Measurements from ENCODE around the gene HOXB1.

Gene HOXB1

GRCh38 chr17:48567646-48568354 lies 37.0 kb upstream of the HOXB1 start:
- DNase-seq (ENCODE audit: low read depth in 2 of 2): no peak

DNA sequence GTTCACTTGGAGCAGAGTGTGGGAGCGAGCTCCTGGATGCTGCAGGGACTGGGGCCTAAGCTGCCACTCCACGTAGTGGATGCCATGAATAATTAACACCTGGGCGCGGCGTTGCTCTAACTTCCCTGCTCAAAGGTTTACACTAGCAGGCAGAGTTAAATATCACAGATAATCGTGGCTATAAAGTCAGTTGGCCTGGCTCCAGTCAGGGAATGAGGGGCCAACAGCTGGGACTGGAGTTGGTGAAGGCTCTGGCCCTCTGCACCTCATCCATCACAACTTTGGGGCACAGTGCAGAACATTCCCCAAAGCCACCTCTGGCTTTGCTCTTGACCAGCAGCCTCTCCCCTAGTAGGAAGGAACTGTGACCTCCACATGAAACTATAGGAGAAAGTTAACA lies 36.4 kb upstream of the HOXB1 start:
- DNase-seq (ENCODE audit: low read depth in 2 of 2): no peak

- no peak for DNase-seq (ENCODE audit: low read depth in 2 of 2)
These were observed 35.9 kb upstream of the HOXB1 start for GRCh38 chr17:48566717-48567116.

DNA sequence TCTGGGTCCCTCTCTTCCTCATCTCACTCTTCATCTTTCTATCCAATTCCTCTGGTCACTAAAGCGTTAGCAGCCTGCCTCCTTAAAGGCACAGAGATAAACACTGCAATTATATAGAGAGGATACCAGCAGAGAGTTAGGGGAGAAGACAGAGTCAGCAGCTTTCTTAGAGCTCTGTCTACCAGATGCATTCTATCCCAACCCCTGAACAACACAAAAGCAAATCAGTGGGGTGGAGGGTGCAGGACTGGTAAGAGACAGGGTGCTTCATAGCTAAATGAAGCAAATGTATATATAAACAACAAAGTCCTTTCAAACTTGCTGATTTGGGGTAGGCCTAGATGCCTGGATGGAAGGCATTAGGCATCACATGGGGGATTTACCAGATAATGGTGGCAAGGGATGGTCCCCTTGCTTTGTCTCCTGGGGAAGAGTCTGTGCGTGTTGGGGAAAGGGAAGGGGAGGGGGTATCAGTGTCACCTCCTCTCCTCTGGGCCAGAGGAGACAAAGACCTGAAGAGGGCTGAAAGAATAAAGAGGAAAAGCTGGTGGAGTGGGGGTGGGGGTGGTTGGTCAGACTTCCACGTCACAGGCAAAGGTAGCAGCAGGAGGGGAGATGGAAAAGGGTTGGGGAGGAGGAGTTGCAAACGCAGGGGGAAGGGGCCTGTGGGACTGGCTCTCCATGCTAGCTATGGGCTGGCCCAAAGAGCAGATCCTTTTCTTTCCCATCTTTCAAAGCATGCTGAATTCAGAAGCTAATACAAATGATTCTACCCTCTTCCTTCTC lies 35.3 kb upstream of the HOXB1 start:
- no peak for DNase-seq (ENCODE audit: low read depth in 2 of 2)

GRCh38 chr17:48565022-48565554 lies 34.3 kb upstream of the HOXB1 start:
- no peak for DNase-seq (ENCODE audit: low read depth in 2 of 2)

DNA sequence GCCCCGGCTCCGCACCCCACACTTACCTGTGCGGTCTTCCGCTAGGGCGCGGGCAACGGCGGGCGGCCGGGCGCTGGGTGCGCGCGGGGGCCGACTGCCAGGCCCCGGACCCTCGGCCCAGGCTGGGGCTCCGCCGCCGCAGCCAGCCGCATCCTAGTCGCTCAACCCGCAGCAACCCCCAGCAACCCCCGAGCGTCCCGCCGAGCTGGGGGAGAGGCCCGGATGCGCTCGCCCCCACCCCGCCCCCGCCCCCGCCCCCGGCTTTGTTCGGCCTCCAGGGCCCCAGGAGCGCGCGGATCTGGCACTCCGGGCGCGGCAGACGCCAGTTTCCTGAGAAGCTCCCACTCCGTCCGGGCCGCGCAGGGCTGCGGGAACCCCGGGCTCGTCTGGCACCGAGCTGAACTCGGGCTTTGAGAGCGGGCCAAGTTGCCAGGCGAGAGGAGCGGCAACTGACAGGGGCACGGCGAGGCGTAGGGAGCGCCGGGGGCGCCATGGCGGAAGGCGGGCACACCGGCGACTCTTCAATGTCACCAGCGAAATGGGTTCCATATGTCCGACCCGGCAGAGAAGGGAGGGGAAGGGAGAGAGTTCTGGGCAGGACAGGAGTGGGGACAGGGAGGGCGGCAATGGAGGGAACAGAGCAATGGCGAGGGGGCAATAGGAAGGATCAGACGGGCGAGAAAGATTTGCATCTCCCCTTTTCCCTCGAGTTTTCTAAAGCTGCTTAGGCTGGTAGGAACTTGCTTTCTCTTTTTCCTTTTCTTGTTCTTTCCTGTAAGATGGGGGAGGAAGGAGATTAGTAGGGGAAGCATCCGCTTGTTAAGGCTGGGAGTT lies 33.6 kb upstream of the HOXB1 start:
- DNase-seq (ENCODE audit: low read depth in 2 of 2): no peak

DNA sequence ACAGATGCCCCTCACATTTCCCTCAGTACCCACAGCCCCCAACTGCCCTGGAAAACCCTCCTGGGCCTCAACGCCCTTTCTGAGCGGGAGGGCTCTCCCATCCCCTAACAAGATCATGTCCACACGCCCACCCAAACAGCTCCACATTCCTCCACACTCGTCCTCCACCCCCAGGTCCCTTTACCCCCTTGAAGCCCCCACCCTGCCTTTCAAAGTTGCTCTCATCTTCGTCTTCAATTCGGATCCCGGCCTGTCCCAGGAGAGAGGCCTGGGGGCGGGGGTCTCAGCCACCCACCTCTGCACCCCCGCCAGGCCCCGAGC lies 33.0 kb upstream of the HOXB1 start:
- DNase-seq (ENCODE audit: low read depth in 2 of 2): no peak

- no peak for DNase-seq (ENCODE audit: low read depth in 2 of 2)
These were observed 32.6 kb upstream of the HOXB1 start for GRCh38 chr17:48563385-48563838.

GRCh38 chr17:48562934-48563333 lies 32.1 kb upstream of the HOXB1 start:
- DNase-seq (ENCODE audit: low read depth in 2 of 2): no peak

DNA sequence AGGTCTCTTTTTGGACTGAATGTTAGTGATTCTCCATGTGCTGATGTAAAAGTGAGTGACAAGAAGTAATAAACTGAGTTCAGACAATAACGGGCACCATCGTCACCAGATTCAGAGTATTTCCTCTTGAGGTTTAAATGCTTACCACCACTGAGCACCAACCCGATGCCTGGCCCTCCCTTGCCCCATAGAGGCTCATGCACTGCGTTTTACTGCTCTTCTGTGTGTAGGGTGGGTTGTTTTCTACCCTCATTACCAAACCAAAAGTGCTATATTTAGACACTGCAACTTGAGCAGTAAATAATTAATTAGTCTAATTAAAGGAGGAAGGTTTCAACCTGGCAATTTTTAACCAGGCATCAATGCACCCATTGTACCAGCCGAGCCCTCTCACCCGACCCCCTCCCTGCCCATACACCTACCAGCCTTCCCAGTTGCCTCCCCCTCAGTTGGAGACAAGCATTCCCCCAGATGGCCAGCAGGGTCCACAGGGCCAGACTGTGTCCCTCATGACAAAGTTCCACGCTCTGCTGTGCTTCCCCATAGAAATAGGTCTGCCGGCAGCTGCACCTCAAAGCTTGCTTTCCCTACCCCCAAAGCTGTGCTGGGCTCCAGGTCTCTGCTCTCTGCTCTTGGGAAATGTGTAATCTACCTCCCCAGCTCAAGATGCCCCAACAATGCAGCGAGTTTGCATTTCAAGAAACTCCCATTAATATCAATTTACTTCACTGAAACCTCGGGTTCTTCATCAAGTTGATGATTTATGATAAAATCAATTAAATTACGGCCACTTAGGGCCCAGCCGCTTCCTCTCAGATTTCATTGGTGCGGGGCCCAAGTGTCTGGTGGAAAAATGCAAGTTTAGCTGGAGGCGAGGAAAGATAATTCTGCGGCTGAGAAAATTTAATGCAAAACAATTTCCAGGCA lies 31.3 kb upstream of the HOXB1 start:
- DNase-seq (ENCODE audit: low read depth in 2 of 2): no peak

GRCh38 chr17:48559840-48560817 lies 29.3 kb upstream of the HOXB1 start:
- DNase-seq (ENCODE audit: low read depth in 2 of 2): no peak

GRCh38 chr17:48559122-48559839 lies 28.5 kb upstream of the HOXB1 start:
- DNase-seq (ENCODE audit: low read depth in 2 of 2): no peak

DNA sequence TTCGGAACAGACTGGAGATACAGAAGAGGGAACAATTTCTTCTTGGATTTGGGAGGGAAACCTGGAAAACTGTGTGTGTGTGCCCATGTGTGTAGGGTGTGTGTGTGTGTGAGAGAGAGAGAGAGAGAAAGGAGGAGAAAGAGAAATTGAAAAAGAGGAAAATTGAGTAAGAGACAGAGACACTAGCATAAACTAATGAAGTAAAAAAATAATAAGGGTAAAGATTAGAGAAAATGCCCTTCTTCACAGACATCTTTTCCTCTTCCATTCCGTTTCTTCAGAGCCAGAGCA lies 28.0 kb upstream of the HOXB1 start:
- no peak for DNase-seq (ENCODE audit: low read depth in 2 of 2)

DNA sequence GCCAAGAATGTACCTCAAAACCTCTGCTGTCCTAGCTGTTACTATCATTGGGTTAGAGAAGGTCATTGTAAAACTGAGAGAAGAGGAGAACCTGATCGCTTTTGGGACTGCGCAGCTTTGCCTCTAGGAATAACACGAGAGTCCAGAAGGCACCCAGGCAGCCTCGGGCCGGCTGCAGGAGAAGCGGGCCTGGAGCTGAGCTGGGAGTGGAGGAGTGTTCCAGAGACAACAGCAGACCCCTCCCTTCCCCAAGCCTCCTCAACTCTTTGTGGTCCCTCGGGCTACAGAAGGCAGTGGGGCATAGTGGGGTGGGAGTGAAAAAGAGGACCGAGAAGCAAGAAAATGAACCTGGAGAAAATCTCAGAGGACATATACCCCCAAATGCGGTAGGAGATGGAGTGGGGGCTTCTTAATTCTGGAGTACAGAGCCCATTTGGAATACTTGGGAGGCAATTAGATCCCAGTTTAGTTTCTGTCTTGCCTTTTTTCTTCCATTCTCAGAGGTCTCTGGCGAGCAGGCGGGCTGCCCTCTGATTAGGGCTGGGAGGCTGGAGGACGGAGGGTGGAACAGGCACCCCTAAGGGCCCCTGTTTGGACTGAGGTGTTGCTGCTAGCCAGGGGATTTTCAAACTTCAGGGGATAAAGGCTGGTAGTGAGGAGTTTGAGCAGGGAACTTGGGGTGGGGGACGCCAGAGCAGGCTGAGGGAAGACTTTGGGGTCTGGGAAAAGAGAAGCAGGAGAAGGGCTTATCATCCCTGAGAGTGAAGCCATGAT lies 27.4 kb upstream of the HOXB1 start:
- DNase-seq (ENCODE audit: low read depth in 2 of 2): no peak

DNA sequence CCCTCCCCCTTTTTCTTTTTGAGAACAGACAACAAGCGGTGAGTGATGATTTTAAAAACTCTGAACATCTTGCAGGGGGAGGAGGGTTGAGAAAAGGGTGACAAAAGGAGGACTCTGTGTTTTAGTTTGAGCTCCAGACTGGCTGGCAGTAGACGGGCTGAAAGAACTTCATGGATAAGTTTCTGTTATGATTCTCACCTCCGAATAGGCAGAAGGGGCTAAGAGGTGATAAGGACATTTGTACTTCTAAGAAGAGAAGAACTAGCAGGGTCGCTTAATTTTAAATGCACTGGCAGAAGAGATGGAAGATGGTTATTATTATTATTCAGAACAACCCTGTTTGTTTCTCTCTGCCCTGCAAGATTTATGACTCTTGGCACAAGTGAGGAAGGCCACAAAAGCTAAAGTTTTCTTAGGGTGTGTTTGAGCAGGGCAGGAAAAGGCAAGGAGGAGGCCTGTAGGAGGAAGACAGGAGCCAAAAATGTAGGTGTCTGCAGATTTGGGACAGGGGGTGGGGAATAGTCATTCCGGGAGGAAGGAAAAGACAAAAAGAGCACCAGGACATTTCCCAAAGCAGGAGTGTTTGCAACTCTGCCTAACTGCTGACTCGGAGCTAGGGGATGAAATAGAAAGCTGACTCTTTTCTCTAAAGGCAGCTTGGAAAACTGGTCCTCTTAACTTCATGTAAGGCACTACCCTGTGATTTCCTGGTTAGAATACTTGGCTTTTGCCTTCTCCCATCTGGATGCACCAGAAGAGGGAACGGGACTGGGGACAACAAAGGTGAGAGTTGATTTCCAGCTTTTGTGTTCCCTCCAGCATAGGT lies 26.0 kb upstream of the HOXB1 start:
- DNase-seq (ENCODE audit: low read depth in 2 of 2): no peak

- DNase-seq (ENCODE audit: low read depth in 2 of 2): no peak
These were observed 25.4 kb upstream of the HOXB1 start for GRCh38 chr17:48556229-48556575.

- DNase-seq (ENCODE audit: low read depth in 2 of 2): no peak
These were observed 24.7 kb upstream of the HOXB1 start for GRCh38 chr17:48555258-48556228.
